ENCODE measurements around the gene DPEP1. TPM values are rescaled to one million over a fixed set of nuclear protein-coding genes. Genes with fewer than 3 reads are reported as not detected.

The DPEP1 gene
- total RNA-seq, 2 experiments from 2014 or later, result not detected

DNA sequence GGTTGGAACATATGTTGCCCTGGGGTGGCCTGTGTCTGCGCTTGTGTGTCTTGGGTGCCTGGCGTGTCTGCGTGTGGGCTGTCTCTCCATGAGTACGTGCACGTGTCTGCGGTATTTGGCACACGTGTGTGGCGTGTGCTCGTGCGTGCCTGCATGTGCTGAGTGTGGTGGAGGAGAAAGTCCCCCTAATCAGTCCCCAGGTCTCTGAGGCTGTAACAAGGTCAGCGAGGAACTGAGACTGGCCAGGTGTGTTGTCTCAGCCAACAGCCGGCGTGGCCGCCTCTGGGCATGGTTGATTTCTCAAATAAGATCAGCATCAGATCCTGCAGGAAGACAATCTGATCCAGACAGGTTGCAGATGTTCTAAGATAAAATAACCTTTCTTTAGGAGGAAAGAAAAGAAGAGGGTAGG, 41.4 kb upstream of the DPEP1 start:
- H3K9me3 Mint-ChIP-seq (ENCODE audit: low read depth), result no peaks in the 10 kb centered on the region
- intact Hi-C loops (cut with DNase I, micrococcal nuclease), result no loop called here
- H3K36me3 Mint-ChIP-seq (ENCODE audit: low read depth), result peaks cover 3% of the 10 kb centered on the region
- H3K4me1 Mint-ChIP-seq, result peaks cover 12% of the 10 kb centered on the region
- POLR2A ChIA-PET, result interaction anchor here (0.6 kb wide), 1 partner anchor 1119 kb away, joined by 3 read pairs; the partner anchor contains the start of gene ZFPM1
- no peak overlapping the region for H3K4me3 Mint-ChIP-seq
- no peak for ATAC-seq
- no peak for DNase-seq
- peaks cover 3% of the 10 kb centered on the region for H3K27me3 Mint-ChIP-seq
- H3K27ac Mint-ChIP-seq, result no peak overlapping the region
- CTCF ChIA-PET, result interaction anchor here (0.7 kb wide), 1 partner anchor 809 kb away, joined by 3 read pairs; no protein-coding TSS in a partner anchor

DNA sequence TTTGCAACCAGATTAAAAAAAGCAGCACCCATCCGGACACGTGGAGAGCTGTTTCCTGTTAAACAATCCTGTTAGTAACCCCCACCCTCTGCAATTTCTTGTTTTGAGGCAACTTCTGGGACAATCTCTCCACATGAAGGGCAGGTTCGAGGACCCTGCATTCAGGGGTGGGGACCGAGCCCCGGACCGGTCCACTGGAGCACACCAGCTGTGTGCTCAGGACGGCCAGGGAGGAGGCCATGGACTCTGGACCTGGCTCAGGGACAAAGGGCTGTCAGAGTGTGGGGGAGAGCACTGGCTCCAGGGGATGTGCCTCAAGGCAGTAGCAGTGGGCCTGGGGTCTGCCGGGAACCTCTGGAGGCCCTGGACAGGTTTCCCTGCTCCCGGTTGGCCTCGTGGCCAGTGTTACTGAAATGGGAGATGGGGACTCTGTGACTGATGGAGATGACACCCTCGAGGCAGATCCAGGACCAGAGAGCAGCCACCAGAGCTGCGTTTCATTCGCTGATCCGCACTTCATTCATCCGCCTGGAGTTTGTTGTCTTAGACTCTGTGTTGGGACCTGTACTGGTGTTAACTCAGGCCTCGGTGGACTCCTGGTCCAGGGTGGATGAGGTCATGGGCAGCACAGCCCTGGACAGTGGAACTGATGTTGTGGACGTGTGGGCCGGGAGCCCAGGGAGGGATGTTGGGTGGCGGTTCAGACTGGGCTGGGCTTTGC, 40.8 kb upstream of the DPEP1 start:
- Mint-ChIP-seq H3K27ac (no peak overlapping the region), H3K27me3 (peaks cover 3% of the 10 kb centered on the region), H3K9me3 (ENCODE audit: low read depth) (no peaks in the 10 kb centered on the region), H3K36me3 (ENCODE audit: low read depth) (peaks cover 3% of the 10 kb centered on the region), H3K4me3 (no peak overlapping the region), H3K4me1 (peaks cover 12% of the 10 kb centered on the region)
- DNase-seq (no peak), ATAC-seq (no peak)
- ChIA-PET CTCF (no interaction called here), POLR2A (interaction anchor here (0.6 kb wide), 1 partner anchor 1119 kb away, joined by 3 read pairs; the partner anchor contains the start of gene ZFPM1)
- intact Hi-C loops (cut with DNase I, micrococcal nuclease), result no loop called here

DNA sequence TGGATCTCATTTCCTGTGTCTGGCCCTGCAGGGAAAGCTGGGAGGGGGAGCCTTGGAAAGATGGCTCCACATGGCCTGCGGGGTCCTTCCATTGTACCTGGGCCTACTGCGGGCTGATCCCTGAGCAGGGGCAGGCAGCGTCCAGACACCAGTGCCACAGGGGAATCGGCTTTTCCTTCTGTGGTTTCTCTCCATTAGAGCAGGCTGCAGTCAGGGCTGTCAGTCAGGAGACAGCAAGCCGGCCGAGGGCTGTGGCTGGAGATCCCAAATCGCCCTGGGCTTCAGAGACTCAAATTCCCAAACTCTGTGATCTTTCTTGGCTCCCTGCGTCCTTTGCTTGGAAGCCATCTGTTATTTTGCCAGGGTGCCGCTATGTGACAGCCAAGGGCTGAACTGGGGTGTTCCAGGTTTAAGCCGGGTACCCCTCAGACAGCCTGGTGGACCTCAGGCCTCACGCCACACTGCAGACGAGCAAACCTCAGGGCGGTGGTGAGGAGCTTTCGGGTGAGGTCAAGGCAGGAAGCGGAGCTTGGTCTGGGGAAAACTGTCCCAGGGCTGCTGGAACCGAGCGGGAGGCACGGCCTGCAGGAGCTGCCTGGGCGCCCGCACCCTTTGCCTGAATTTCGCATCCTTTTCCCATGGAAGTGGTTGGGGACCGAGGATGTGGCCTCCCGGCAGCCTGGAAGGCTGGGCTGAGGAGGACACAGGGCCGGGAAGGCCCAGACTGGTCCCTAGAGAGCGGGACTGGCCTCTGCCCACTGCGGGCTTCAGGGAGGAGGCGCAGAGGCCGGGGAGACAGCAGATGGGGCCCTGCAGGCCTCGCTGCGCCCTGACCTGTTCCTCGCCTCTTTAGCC, 39.4 kb upstream of the DPEP1 start:
- Mint-ChIP-seq H3K4me1 (peaks cover 12% of the 10 kb centered on the region), H3K4me3 (no peak overlapping the region), H3K9me3 (ENCODE audit: low read depth) (no peaks in the 10 kb centered on the region), H3K27me3 (peaks cover 3% of the 10 kb centered on the region), H3K27ac (no peak overlapping the region), H3K36me3 (ENCODE audit: low read depth) (peaks cover 7% of the 10 kb centered on the region)
- ChIA-PET CTCF (interaction anchor here (0.7 kb wide), 1 partner anchor 87 kb away, joined by 3 read pairs; no protein-coding TSS in a partner anchor), POLR2A (no interaction called here)
- DNase-seq (no peak), ATAC-seq (no peak)
- intact Hi-C loops (cut with DNase I, micrococcal nuclease), result loop anchor here (1.0 to 2.0 kb wide), 4 partner anchors 67 to 127 kb away; partner anchors contain the start of genes CDK10 (in 1 of the 2) and SPATA2L (in 1 of the 2)

DNA sequence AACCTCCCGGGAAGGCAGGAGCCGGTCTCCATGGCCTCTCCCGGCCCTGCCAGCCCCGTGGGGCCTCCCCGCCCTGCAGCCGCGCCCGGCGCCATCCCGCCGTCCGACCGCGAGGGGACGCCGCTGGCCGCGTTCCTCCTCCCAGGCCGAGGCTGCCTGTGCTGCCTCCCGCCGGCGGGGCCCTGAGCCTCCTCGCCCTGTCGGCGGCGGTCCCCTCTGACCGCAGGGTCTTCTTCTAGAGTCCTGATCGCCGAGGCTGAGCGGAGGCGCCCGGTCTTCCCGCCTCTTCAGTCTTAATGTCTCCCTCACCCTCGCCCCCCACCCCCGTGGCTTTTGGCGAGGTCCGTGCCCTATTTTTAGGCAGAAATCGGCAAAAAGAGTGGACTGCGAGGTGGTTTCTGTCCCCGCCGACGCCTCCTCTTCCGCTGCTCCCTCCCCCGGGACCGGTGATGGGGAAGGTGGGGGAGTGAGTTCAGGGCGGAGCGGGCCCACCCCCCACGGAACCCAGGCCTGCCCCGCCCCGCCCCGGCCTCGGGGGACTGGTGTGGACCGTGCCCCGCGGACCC, 38.7 kb upstream of the DPEP1 start:
- intact Hi-C loops (cut with DNase I, micrococcal nuclease), result loop anchor here (1.0 to 5.0 kb wide), 5 partner anchors 66 to 327 kb away; partner anchors contain the start of genes CDK10 (in 1 of the 2) and SPATA2L (in 1 of the 2)
- DNase-seq, result peak; percentile 82
- ChIA-PET POLR2A (no interaction called here), CTCF (no interaction called here)
- peak; percentile 86 for ATAC-seq
- Mint-ChIP-seq H3K36me3 (ENCODE audit: low read depth) (peaks cover 7% of the 10 kb centered on the region), H3K4me1 (peaks cover 12% of the 10 kb centered on the region), H3K27ac (no peak overlapping the region), H3K27me3 (peaks cover 3% of the 10 kb centered on the region), H3K9me3 (ENCODE audit: low read depth) (no peaks in the 10 kb centered on the region), H3K4me3 (peak overlapping the region; percentile 39)

DNA sequence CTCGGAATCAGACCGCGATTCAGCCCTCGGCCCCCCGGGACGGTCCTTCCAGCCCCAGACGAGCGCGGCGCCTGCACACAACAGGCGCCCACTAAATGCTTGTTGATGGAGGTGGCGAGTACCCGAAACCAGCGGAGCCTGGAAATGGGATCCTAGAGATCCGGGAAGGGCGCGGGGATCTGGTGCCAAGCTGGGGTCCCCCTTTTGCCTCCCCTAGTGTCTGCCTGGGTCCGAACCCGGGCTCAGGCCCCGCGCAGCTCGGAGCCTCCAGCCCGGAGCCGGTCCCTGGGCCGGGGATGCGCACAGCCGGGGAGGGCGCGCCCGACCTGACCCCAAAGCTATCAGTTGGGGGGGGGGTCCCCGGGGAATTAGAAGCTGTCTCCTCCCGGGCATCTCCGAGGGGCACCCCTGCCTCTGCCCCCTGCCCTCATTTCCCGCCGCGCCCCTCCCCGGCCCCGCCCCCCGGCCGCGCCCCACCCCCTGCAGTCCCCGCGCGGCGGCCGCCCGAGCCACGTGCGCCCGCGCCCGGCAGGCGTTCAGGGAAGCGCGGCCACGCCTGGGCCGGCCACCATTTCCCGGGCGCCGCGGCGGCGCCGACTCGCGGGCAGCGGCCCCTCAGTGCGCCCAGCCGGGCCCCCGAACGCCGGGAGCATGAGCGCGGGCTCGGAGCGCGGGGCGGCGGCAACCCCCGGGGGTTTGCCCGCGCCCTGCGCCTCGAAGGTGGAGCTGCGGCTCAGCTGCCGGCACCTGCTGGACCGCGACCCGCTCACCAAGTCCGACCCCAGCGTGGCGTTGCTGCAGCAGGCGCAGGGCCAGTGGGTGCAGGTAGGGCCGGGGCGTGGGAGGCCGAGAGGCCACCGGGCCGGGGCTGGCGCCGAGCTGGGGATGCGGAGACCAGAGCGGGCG, 37.9 kb upstream of the DPEP1 start, which contains the start of gene CPNE7:
CPNE7 (plus strand) TSS at position 512 of the 906 bp plus-strand sequence; CDS start at position 652, 140 bp downstream.
- POLR2A ChIA-PET, result no interaction called here
- intact Hi-C loops (cut with DNase I, micrococcal nuclease), result loop anchor here (2.0 to 5.0 kb wide), 2 partner anchors 65 to 328 kb away; no protein-coding TSS in a partner anchor
- peaks cover 12% of the 10 kb centered on the region for H3K4me1 Mint-ChIP-seq
- H3K36me3 Mint-ChIP-seq (ENCODE audit: low read depth), result peaks cover 7% of the 10 kb centered on the region
- DNase-seq (peak; percentile 32), ATAC-seq (peak; percentile 50)
- H3K9me3 Mint-ChIP-seq (ENCODE audit: low read depth), result no peaks in the 10 kb centered on the region
- H3K4me3 Mint-ChIP-seq, result peak within 1 kb of the TSS; percentile 39
- no peak within 1 kb of the TSS for H3K27ac Mint-ChIP-seq
- H3K27me3 Mint-ChIP-seq, result peaks cover 3% of the 10 kb centered on the region
- CTCF ChIA-PET, result interaction anchor here (0.6 to 0.9 kb wide), 3 partner anchors 27 to 124 kb away, joined by 3 to 4 read pairs (median 3); no protein-coding TSS in a partner anchor

DNA sequence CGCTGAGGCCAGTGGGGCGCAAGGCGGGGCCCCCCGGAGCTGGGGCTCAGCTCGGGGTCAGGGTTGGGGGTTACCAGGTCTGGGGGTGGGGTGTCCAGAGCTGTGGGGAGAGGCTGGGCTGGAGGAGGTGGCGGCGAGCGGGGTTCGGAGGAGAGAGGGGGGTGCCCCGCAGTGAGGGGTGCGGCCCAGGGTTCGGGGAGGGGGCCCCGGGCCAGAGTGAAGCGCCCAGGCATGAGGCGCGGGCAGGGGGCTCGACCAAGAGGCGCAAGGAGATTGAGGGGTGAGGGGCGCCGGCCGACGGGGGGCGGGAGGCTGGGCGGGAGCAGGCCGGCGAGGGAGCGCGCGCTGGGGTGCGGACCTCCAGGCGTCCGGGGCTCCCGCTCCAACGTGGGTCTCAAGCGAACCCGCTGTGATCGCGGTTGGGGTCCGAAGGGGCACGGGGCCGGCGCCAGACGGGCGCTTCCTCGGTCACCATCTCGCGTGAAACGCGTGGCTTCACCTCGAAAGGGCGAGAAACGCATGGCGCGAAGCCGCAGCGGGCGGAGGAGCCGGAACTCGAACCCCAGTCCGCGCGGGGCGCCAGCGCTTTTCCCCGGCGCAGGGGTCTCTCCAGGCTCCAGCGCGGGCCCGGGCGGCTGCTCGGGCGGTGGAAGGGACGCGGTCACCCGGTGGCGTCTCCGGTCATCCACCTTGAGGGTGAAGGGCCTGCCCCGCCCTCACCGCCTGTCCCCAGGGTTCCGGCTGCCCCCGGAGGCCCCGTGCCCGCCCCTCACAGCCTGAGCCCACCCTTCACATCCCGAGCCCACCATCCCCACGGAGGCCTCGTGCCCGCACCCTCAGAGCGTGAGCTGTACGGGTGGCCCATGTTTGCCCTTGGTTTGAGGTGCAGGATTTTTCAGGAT, 37.0 kb upstream of the DPEP1 start:
- Mint-ChIP-seq H3K9me3 (ENCODE audit: low read depth) (no peaks in the 10 kb centered on the region), H3K27ac (no peak overlapping the region), H3K27me3 (peaks cover 3% of the 10 kb centered on the region), H3K4me1 (peaks cover 12% of the 10 kb centered on the region), H3K4me3 (no peak overlapping the region), H3K36me3 (ENCODE audit: low read depth) (peaks cover 7% of the 10 kb centered on the region)
- CTCF ChIA-PET, result interaction anchor here (0.6 to 0.9 kb wide), 3 partner anchors 26 to 109 kb away, joined by 3 read pairs; no protein-coding TSS in a partner anchor
- no peak for ATAC-seq
- intact Hi-C loops (cut with DNase I, micrococcal nuclease), result loop anchor here in 1 of 2 experiments (5.0 kb wide), 1 partner anchor 329 kb away; no protein-coding TSS in a partner anchor
- POLR2A ChIA-PET, result no interaction called here
- DNase-seq, result no peak

DNA sequence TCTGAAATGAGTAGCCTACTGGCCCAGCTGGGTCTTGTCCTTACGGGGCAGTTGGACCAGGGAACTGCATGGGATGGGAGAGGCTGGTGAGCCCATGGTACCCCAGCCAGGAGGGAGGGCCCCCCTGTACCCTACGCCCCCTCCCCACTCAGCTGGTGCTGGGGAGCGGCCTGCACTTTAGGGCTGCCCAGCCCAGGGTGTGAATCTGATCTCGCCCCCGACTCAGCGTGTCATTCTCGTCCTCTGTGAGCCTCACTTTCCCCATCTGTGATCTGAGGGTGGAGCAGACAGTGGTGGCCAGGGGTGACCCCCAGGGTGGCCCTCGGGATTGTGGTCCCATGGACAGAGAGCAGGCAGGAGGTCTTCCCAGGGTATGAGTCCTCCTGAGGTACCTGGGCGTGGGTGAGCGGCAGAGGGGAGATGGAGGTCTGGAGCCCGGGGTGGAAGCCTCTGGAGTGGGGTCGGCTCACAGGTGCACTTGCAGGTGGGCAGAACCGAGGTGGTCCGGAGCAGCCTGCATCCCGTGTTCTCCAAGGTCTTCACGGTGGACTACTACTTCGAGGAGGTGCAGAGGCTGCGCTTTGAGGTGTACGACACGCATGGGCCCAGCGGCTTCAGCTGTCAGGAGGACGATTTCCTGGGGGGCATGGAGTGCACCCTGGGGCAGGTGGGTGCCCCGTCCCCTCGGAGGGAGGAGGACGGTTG, 36.2 kb upstream of the DPEP1 start:
- Mint-ChIP-seq H3K27me3 (peaks cover 3% of the 10 kb centered on the region), H3K9me3 (ENCODE audit: low read depth) (no peaks in the 10 kb centered on the region), H3K4me3 (peak overlapping the region; percentile 38), H3K4me1 (peaks cover 6% of the 10 kb centered on the region), H3K36me3 (ENCODE audit: low read depth) (peaks cover 10% of the 10 kb centered on the region), H3K27ac (no peak overlapping the region)
- ChIA-PET POLR2A (no interaction called here), CTCF (interaction anchor here (0.6 to 1.1 kb wide), 2 partner anchors 30 to 34 kb away, joined by 3 read pairs; no protein-coding TSS in a partner anchor)
- intact Hi-C loops (cut with DNase I, micrococcal nuclease), result loop anchor here in 1 of 2 experiments (5.0 kb wide), 1 partner anchor 330 kb away; no protein-coding TSS in a partner anchor
- DNase-seq (no peak), ATAC-seq (no peak)

DNA sequence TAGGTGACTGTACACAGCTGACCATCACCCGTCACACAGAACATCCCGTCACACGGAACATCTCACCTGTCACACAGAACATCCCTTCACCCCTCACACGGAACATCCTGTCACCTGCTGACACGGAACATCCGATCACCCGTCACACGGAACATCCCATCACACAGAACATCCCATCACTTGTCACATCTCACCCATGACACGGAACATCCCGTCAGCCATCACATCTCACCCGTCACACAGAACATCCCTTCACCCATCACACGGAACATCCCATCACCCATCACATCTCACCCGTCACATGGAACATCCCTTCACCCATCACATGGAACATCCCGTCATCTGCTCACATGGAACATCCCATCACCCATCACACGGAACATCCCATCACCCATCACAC, 34.1 kb upstream of the DPEP1 start:
- DNase-seq (no peak), ATAC-seq (no peak)
- Mint-ChIP-seq H3K36me3 (ENCODE audit: low read depth) (peaks cover 10% of the 10 kb centered on the region), H3K4me1 (no peaks in the 10 kb centered on the region), H3K27me3 (no peaks in the 10 kb centered on the region), H3K4me3 (no peak overlapping the region), H3K27ac (no peak overlapping the region), H3K9me3 (ENCODE audit: low read depth) (no peaks in the 10 kb centered on the region)
- intact Hi-C loops (cut with DNase I, micrococcal nuclease), result loop anchor here in 1 of 2 experiments (5.0 kb wide), 1 partner anchor 332 kb away; no protein-coding TSS in a partner anchor
- CTCF ChIA-PET, result no interaction called here
- POLR2A ChIA-PET, result no interaction called here

DNA sequence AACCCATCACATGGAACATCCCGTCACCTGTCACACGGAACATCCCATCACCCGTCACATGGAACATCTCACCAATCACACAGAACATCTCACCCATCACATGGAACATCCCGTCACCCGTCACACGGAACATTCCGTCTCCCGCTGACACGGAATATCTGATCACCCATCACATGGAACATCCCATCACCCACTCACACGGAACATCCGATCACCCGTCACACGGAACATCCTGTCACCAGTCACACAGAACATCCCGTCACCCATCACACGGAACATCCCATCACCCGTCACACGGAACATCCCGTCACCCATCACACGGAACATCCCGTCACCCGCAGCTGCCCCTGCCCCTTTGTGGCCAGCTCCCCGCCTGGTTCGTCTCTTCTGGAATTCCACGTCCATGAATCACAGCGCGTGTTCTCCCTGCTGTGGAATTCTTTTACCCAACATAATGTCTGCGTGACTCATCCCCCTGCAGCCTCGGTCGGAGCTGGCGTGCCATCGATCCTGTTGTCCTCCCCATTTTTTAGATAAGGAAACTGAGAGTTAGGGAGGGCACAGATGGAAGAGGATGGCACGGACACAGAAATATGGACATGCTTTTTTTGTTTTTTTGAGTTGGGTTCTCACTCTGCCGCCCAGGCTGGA, 32.3 kb upstream of the DPEP1 start:
- Mint-ChIP-seq H3K27me3 (no peaks in the 10 kb centered on the region), H3K9me3 (ENCODE audit: low read depth) (no peaks in the 10 kb centered on the region), H3K36me3 (ENCODE audit: low read depth) (peaks cover 10% of the 10 kb centered on the region), H3K4me1 (no peaks in the 10 kb centered on the region), H3K27ac (no peak overlapping the region), H3K4me3 (no peak overlapping the region)
- CTCF ChIA-PET, result no interaction called here
- no peak for ATAC-seq
- intact Hi-C loops (cut with DNase I, micrococcal nuclease), result no loop called here
- POLR2A ChIA-PET, result no interaction called here
- DNase-seq, result no peak

All from activated CD4-positive, alpha-beta T cell treated with anti-CD3 and anti-CD28 coated beads for 36 hours (primary cell).